HCT116 (cell line): ENCODE measurements around the gene POLR1A.

Experiments used
- CTCF ChIP-seq, 3 experiments: fragments of 200-600 bp in 1 of 3; sonication (generic) in 1 of 3; IDR thresholded peaks in 2 of 3; conservative IDR thresholded peaks in 1 of 3; 2 replicates each; pipeline ENCODE4 v1.5.1; 2012 to 2017; ENCODE audit warnings: low read depth in 2 of 3, low read length in 2 of 3, antibody characterized with exemption in 1 of 3, borderline replicate concordance in 1 of 3, control low read depth in 1 of 3, mild to moderate bottlenecking in 1 of 3, mixed read lengths in 1 of 3, mixed run types in 1 of 3, moderate library complexity in 1 of 3; ENCODE audit not compliant: insufficient read depth in 1 of 3
- MAX ChIP-seq: IDR thresholded peaks from 2 replicates; pipeline ENCODE4 v1.6.1; 2012
- ZFX ChIP-seq: fragments of 450-650 bp; IDR thresholded peaks from 2 replicates; pipeline ENCODE4 v1.6.1; 2017

GRCh38 chr2:86001326-86001725 is 104.4 kb downstream of the POLR1A start:
- TF ChIP-seq MAX (no peak), ZFX (no peak), CTCF (IDR thresholded peaks at IDR 0.05 in 2 of 3, conservative IDR thresholded peaks at IDR 0.05 in 1 of 3; ENCODE audit: borderline replicate concordance in 1 of 3, insufficient read depth in 1 of 3, low read depth in 2 of 3, low read length in 2 of 3) (no peak)
